Right ventricle myocardium superior (tissue), 1 donor: ENCODE data around the gene ADAD1. TPM values are rescaled to one million over a fixed set of nuclear protein-coding genes. Genes with fewer than 3 reads are reported as not detected.
"Not testable (repeated sequence)": the region's sequence is repeated elsewhere in the genome, so short reads cannot be mapped to it uniquely, and the experiment has no call there.

ENCODE experiments used
- ATAC-seq: fragments of 200-7000 bp; cut with Tn5 transposase; one replicate; pipeline ENCODE4 v1.9.1; 2020; ENCODE audit warnings: mild to moderate bottlenecking; ENCODE audit not compliant: poor library complexity
- DNase-seq: peaks from one replicate; pipeline ENCODE4 v3.0.0-alpha.2; 2020
- intact Hi-C: fragments of 100-400 bp; cut with DNase I; formaldehyde crosslinking; loops from one replicate; pipeline ENCODE4 v1.11.2; 2022
- long read RNA-seq: library from polyadenylated mRNA; unstranded; transcript quantifications from one replicate; pipeline ENCODE4 v2.0.0, GENCODE V29; 2021
- total RNA-seq: library from RNA; stranded (reverse); fragmentation: NEBNext Ultra II Directional; extraction: Animal tissue kit (Norgen Biotek cat#: 25700); gene quantifications from one replicate; pipeline ENCODE4 v1.2.1, GENCODE V29; 2021
- donor health status: DM: no; HTN: yes; CAD: no; lungs with severe emphysema.

ADAD1 gene
- not detected for total RNA-seq
- long read RNA-seq: 0 reads

DNA sequence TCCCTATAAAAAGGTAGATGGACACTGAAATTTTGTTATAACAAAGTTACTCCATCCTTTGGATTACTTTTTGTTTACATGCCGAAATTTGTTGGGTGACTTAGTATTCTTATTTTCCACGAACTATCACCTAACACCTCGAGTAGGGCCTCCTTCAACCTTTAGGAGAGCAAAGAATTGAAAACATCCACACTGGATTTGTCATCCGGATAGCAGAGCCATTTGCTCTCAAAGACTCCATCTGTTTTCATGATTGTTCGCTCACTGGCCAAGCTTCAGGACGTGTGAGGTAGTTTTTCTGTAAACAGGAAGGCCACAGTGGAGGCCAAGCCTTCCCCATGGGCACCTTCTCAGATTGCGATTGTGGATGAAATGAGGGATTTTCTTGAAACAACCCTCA, at the start of gene ADAD1:
ADAD1 (plus strand) TSS at position 301 of the 400 bp plus-strand sequence. CDS start 1,059 bp downstream, outside the sequence.
- no peak for ATAC-seq
- intact Hi-C loops: no loop called here
- DNase-seq: no peak

DNA sequence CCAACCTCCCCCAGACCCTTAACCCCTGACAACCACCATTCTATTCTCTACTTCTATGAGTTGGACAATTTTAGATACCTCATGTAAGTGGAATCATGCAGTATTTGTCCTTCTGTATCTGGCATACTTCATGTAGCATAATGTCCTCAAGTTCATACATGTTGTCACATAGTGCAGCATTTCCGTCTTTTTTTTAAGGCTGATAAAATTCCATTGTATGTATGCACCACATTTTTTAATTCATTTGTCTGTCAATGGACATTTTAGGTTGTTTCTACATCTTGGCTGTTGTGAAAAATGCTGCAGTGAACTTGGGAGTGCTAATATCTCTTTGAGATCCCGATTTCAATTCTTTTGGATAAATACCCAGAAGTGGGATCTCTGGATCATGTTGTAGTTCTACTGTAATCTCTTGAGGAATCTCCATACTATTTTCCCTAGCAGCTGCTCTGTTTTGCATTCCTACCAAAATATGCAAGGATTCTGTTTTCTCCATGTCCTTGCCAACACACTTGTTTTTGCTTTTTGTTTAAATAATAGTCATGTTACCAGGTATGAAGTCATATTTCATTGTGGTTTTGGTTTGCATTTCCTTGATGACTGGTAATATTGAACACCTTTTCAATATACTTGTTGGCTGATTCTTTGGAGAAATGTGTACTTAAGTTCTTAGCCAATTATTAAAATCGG, 48.8 kb upstream of the ADAD1 start:
- DNase-seq (no peak), ATAC-seq (no peak)
- intact Hi-C loops: no loop called here

DNA sequence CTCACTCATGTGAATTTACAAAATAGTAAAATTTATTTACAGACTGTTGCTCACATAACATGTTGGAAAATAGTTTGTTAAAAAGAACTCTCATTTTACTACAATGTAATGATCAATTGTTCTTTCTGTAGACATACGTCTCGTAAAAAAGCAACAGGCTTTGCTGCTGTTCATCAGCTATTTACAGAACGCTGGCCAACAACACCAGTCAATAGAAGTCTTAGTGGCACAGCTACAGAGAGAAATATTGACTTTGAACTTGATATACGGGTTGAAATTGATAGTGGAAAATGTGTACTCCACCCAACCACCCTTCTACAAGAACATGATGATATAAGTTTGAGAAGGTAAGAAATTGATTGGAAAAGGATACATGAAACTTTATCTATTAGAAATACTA, 47.6 kb upstream of the ADAD1 start:
- no peak for DNase-seq
- no peak for ATAC-seq
- intact Hi-C loops: no loop called here

DNA sequence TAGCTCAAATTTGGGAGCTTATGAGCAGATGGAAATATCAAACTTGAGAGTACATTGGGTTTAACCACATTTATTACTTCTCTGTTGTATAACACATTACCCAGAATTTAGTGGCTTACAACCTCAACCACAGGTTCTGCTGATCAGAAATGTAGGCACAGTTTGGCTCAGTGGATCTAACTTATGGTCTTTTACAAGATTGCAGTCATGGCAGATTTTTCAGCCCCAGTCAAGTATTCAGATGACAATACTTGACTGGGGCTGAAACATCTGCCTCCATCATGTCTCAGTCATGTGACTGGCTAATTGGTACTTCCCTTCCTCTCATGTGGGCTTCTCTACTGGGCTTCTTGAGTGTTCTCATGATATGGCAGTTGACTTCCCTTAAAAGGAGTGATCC, 44.0 kb upstream of the ADAD1 start:
- ATAC-seq (no peak), DNase-seq (no peak)
- intact Hi-C loops: no loop called here

DNA sequence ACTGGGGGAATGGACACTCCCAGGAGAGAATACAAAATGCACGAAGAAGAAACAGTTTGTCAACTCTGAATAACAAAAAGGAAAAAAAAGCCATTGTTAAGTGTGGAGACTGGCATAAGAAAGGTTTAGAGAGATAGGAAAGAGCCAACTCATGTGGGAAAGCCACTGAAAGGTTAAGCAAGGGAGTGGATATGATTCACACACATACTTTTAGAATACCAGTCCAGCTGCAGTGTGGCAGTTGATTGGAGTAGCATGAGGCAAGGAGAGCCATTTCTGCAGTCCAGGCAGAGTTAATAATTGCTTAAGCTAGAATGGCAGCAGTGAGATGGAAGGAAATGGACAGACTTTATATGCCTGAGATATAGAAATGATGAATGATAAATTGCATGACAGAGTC, 36.9 kb upstream of the ADAD1 start:
- ATAC-seq: no peak
- intact Hi-C loops: no loop called here
- DNase-seq: no peak

DNA sequence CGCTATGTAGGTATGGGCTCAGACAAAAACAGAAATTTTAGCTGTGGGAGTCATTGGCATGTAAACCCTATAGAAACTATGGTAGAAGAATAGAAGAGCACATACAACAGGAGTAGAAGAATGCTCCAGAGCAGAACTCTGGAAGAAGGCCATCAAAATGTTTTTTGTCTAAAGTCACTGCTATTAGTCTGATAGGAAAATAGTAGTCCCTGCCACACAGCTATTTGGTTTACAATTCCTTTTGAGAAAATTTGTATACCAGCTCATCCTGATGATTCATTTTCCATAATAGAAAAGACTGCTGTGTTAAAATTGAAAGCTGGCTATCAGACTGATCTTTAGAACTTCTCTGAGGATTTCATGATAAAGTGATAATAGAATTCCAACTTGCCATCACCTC, 32.8 kb upstream of the ADAD1 start:
- intact Hi-C loops: no loop called here
- ATAC-seq: no peak

DNA sequence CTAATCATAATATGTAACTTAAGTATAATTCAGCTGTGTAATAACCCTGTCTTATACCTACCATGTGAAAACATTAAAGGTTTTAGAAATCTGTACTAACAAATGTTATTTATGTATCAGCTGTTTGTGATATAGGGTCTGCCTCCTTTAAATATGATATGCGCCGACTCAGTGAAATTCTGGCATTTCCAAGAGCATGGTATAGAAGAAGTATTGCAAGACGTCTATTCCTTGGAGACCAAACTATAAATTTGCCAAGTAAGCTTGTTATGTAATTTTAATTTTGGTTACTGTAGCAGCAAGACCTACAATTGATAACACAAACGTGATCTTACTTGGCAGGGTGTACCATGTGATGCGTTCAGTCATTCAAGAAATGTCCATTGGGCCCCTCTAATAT, 32.3 kb upstream of the ADAD1 start:
- intact Hi-C loops: no loop called here
- ATAC-seq: no peak
- DNase-seq: no peak

More for the DNA sequence above, 32.8 kb upstream of the ADAD1 start:
- DNase-seq: no peak

DNA sequence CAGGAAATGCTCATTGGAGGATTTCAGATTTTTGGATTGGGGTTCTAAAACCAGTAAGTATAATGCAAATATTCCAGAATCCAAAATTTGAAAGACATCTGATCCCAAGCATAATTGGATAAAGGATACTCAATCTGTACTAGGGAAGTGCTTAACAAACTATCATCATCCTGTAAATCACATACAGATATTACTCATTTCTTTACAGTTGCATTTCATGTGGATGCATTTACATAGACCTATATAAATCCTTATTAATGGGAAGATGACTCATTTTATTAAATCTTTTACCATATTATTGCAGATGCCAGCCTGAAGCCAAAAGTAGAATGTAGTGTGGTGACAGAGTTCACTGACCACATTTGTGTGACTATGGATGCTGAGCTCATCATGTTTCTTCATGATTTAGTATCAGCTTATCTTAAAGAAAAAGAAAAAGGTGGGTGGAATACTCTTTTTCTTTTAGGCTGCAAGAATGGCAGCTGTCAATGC, 22.4 kb upstream of the ADAD1 start:
- intact Hi-C loops: loop anchor here (10.0 kb wide), 1 partner anchor 82 kb away; no protein-coding TSS in a partner anchor
- DNase-seq (no peak), ATAC-seq (no peak)

DNA sequence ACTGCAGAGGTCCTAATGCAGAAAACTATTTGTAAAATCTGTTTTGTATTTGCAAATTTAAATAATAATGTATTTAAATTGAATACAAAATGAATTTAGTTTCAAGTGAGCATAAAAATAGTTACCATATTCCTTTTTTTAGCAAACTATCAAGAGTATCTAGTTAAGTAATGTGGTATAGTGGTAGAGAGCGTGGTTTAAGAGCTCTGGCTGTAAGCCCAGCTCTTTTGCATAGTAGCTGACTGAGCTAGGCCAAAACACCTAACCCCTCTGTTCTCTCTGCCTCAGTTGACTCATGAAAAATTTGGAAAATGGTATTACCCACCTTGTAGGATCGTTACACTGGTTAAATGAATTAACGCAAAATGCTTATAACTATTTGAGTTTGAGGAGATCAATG, 18.1 kb upstream of the ADAD1 start:
- no peak for ATAC-seq
- intact Hi-C loops: no loop called here
- no peak for DNase-seq

DNA sequence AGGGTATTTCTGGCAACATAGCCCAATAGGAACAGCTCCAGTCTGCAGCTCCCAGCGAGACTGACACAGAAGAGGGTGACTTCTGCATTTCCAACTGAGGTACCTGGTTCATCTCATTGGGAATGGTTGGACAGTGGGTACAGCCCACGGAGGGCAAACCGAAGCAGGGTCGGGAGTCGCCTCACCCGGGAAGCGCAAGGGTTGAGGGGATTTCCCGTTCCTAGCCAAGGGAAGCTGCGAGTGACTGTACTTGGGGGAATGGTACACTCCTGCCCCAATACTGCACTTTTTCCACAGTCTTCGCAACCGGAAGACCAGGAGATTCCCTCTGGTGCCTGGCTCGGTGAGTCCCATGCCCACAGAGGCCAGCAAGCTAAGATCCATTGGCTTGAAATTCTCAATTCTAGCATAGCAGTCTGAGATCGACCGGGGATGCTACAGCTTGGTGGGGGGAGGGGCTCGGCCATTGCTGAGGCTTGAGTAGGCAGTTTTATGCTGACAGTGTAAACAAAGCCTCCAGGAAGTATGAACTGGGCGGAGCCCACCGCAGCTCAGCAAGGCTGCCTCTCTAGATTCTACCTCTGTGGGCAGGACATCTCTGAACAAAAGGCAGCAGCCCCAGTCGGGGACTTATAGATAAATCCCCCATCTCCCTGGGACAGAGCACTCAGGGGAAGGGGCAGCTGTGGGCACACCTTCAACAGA, 14.0 kb upstream of the ADAD1 start:
- DNase-seq (peak; percentile 17), ATAC-seq (no peak)
- intact Hi-C loops: no loop called here

DNA sequence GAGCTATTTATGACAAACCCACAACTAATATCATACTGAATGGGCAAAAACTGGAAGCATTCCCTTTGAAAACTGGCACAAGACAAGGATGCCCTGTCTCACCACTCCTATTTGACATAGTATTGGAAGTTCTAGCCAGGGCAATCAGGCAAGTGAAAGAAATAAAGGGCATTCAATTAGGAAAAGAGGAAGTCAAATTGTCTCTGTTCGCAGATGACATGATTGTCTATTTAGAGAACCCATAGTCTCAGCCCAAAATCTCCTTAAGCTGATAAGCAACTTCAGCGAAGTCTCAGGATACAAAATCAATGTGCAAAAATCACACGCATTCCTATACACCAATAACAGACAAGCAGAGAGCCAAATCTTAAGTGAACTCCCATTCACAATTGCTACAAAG, 10.0 kb upstream of the ADAD1 start:
- ATAC-seq, DNase-seq, intact Hi-C loops: not testable (repeated sequence)

DNA sequence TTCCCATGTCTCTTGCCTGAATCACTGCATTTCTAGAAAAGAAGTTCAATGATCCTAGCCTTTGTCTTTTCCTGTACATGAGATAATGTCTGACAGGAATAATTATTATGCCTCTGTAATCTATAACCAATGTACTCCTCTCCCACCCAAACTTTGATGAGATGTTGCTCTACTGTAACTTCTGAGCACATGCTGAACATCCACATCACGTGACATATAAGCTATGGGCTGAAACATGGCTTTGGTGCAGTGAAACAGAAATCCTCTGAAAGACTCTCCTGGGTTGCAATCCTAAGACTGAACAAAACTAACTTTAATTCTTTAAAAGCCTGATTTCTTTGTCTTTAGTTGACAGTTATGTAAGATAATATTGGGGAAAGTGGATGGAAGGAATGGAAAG, 1.5 kb upstream of the ADAD1 start:
- DNase-seq (no peak), ATAC-seq (no peak)
- intact Hi-C loops: no loop called here

DNA sequence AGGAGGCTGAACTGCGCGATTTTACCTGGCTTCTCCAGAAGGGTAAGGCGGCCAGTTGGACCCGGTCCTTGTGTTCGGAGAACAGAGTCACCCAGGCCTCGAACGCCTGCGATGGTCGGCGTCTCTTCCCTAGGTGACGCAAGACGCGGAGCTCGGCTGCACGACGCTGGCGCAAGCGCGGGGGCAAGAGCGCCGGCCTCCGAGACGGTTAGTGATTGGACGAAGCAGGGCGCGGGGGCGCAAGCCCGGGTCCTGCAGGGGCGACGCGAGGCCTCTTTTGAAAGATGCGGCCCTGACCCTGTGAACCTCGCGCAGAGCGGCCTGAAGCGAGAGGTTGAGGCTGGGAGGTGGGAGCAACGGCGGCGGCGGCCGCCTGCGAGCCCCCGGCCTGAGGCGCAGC, 428 bp downstream of the ADAD1 start:
- DNase-seq: no peak
- intact Hi-C loops: no loop called here
- no peak for ATAC-seq

DNA sequence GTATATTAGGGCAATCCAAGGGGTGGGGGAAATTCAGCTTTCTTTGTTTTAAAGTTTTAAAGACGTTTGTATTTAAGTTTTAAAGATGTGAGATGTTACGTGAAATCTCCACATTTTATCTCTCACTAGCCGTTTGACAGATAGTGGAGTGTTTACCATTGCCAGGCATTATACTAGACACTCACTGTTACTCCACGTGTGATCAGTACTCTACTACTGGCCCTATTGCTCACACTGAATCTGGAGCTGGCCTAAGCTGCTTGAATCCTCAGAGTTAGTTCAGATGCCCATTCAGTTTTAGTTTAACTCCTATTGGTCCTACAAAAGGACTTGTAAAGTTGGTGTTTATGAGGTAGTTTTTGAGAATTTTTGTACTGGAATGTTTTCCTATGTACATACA, 4.5 kb downstream of the ADAD1 start:
- ATAC-seq: no peak

DNA sequence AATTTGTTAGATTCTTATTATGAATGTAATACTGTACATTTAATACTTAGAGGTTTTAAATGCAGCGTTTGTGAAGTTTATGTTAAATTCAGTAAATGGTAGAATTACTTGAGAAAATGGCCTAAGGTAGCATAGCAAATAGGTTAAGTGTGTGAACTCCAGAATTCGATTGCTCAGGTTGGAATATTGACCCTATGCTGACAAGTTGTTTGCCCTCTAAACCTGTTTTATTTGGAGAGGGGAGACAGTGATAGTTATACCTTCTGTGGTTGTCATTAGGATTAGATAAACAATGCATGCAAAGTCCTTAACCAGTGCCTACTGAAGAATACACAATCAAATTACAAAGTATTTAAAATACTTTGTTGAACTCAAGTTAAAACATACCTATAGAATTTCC, 5.4 kb downstream of the ADAD1 start:
- intact Hi-C loops: no loop called here
- DNase-seq (no peak), ATAC-seq (no peak)

More for the DNA sequence above, 4.5 kb downstream of the ADAD1 start:
- intact Hi-C loops: no loop called here
- no peak for DNase-seq

DNA sequence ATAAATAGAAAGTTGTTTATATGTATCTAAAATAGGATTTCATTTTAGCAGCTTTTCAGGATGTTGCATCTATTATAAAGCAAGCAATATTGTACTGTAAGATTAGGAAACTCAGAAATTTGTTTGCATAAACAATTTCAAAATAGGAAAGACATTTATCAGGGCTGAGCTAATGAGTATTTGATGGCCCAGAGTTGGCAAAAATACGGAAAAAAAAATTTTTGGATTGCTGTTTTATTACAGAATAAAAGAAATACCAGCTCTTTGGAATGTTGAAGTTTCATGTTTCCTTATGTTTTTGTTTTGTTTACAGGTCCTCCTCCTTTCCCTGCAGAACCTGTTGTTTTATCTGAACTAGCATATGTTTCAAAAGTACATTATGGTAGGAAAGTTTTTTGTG, 14.5 kb downstream of the ADAD1 start:
- no peak for DNase-seq

DNA sequence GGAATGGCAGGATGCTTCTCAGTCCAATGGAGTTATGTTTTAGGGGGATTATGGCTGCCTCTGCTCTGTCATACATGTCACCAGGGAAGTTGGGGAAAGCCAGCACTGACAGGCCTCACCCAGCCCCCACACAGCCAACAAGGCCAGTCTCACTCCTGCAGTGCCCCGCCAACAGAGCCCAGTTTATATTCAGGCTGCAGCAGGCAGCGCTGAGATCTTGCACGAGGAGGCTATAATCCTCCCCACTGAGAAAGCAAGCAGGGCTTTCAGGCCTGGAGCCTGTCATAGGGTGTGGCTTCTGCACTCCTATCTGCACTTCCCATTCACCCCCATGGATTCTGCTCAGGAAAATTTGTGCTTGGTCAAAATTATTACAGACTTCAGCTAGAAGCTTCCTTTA, 25.1 kb downstream of the ADAD1 start:
- ATAC-seq (no peak), DNase-seq (no peak)
- intact Hi-C loops: no loop called here

More for the DNA sequence above, 14.5 kb downstream of the ADAD1 start:
- intact Hi-C loops: no loop called here
- ATAC-seq: no peak

DNA sequence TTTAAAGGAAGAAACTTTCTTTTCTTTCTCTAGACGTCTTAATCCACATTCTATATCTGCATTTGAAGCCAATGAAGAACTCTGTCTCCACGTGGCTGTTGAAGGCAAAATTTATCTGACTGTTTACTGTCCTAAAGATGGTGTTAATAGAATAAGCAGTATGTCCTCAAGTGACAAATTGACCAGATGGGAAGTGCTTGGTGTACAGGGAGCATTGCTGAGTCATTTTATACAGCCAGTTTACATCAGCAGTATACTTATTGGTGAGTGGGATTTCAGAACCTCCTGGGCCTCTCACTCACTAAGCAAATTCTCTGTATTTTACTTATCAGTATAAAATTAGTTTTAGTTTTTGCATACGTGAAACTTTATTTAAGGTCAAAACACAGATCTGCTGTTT, 33.7 kb downstream of the ADAD1 start:
- intact Hi-C loops: no loop called here
- DNase-seq (no peak), ATAC-seq (no peak)

DNA sequence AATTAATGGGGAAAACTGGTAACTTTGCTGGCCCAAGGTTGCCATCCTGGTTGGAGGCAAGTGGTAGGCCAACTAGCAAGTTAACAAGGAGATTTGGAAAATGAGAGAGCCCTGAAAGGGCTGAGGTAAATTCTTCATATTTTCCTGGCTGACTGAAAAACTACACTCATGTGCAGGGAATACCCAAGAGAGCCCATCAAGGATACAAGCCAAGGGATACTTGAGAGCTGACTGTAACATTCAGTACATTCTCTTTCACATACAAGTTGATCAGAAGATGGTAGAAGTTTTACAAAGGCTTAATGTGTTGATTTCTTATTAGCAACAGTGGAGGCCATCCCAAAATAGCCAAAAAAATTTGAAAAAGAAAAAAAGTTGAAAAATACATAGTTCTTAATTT, 44.4 kb downstream of the ADAD1 start:
- intact Hi-C loops: no loop called here
- ATAC-seq: no peak
- no peak for DNase-seq

DNA sequence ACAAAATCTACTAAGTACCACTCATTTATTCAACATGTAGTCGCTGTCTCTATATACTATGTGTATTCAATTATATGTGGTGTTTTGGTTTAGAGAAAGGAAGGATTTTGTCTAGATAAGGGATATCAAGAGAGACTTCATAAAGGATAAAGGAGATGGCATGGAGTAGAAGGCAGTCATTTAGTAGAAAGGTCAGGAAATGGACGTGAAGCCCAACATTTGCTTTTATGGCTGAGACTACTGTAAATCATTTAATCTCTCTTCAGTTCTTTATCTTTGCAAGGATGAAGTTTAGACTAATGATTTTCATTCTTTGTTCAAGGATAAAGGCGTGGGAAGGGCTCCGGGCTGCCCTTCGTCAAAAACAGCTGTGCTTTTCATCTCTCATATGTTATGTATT, 52.5 kb downstream of the ADAD1 start:
- intact Hi-C loops: no loop called here

More for the DNA sequence above, 52.5 kb downstream of the ADAD1 start:
- ATAC-seq (no peak), DNase-seq (no peak)
